Measurements from ENCODE around the gene GAS2.

GAS2 gene

DNA sequence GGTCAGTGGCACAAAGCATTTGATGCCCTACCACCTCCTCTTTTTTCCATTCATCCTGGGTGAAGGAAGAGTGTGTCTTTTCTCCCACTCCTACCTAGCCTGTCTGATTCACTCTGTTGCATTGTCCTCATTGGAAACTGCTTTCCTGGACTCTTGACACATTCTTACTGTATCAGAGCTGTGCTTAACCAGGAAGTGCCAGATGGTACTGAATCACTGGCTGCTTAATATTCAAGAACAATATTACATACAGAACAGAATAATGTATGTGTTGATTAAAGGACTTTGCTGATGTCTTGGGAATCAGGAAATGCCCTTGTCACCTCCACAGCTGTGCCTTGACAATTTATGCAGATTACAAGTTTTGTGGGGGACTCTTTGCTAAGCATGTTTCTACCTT is 118.8 kb downstream of the GAS2 start:
- no peak overlapping the region for H3K9ac ChIP-seq (ENCODE audit: low read length)
- no peak overlapping the region for H3K27ac ChIP-seq (ENCODE audit: low read depth, low read length)
- H3K36me3 ChIP-seq (ENCODE audit: control insufficient read depth, insufficient read depth, low read length), result no peaks in the 10 kb centered on the region
- H3K27me3 ChIP-seq (ENCODE audit: control insufficient read depth, insufficient read depth, low read length), result no peaks in the 10 kb centered on the region
- H3K4me1 ChIP-seq (ENCODE audit: control insufficient read depth, insufficient read depth, low read length), result no peaks in the 10 kb centered on the region
- no peak overlapping the region for H3K4me3 ChIP-seq (ENCODE audit: low read length)

- H3K4me3 ChIP-seq (ENCODE audit: low read length), result no peak overlapping the region
- no peaks in the 10 kb centered on the region for H3K27me3 ChIP-seq (ENCODE audit: control insufficient read depth, insufficient read depth, low read length)
- no peak overlapping the region for H3K9ac ChIP-seq (ENCODE audit: low read length)
- no peaks in the 10 kb centered on the region for H3K36me3 ChIP-seq (ENCODE audit: control insufficient read depth, insufficient read depth, low read length)
- H3K4me1 ChIP-seq (ENCODE audit: control insufficient read depth, insufficient read depth, low read length), result no peaks in the 10 kb centered on the region
- no peak overlapping the region for H3K27ac ChIP-seq (ENCODE audit: low read depth, low read length)
Measured at GRCh38 chr11:22786475-22786874, 120.1 kb downstream of the GAS2 start.

GRCh38 chr11:22787055-22787454 is 120.6 kb downstream of the GAS2 start:
- Histone ChIP-seq H3K4me3 (ENCODE audit: low read length) (no peak overlapping the region), H3K36me3 (ENCODE audit: control insufficient read depth, insufficient read depth, low read length) (no peaks in the 10 kb centered on the region), H3K9ac (ENCODE audit: low read length) (no peak overlapping the region), H3K4me1 (ENCODE audit: control insufficient read depth, insufficient read depth, low read length) (no peaks in the 10 kb centered on the region), H3K27me3 (ENCODE audit: control insufficient read depth, insufficient read depth, low read length) (no peaks in the 10 kb centered on the region), H3K27ac (ENCODE audit: low read depth, low read length) (no peak overlapping the region)

GRCh38 chr11:22787551-22788162 is 121.2 kb downstream of the GAS2 start:
- Histone ChIP-seq H3K27ac (ENCODE audit: low read depth, low read length) (no peak overlapping the region), H3K4me3 (ENCODE audit: low read length) (no peak overlapping the region), H3K36me3 (ENCODE audit: control insufficient read depth, insufficient read depth, low read length) (no peaks in the 10 kb centered on the region), H3K4me1 (ENCODE audit: control insufficient read depth, insufficient read depth, low read length) (no peaks in the 10 kb centered on the region), H3K9ac (ENCODE audit: low read length) (no peak overlapping the region), H3K27me3 (ENCODE audit: control insufficient read depth, insufficient read depth, low read length) (no peaks in the 10 kb centered on the region)

GRCh38 chr11:22792497-22792896 is 126.1 kb downstream of the GAS2 start:
- Histone ChIP-seq H3K36me3 (ENCODE audit: control insufficient read depth, insufficient read depth, low read length) (no peaks in the 10 kb centered on the region), H3K27me3 (ENCODE audit: control insufficient read depth, insufficient read depth, low read length) (no peaks in the 10 kb centered on the region), H3K9ac (ENCODE audit: low read length) (no peak overlapping the region), H3K4me3 (ENCODE audit: low read length) (no peak overlapping the region), H3K27ac (ENCODE audit: low read depth, low read length) (no peak overlapping the region), H3K4me1 (ENCODE audit: control insufficient read depth, insufficient read depth, low read length) (no peaks in the 10 kb centered on the region)

GRCh38 chr11:22795914-22796313 is 129.5 kb downstream of the GAS2 start:
- Histone ChIP-seq H3K4me1 (ENCODE audit: control insufficient read depth, insufficient read depth, low read length) (no peaks in the 10 kb centered on the region), H3K4me3 (ENCODE audit: low read length) (no peak overlapping the region), H3K36me3 (ENCODE audit: control insufficient read depth, insufficient read depth, low read length) (no peaks in the 10 kb centered on the region), H3K9ac (ENCODE audit: low read length) (no peak overlapping the region), H3K27me3 (ENCODE audit: control insufficient read depth, insufficient read depth, low read length) (no peaks in the 10 kb centered on the region), H3K27ac (ENCODE audit: low read depth, low read length) (no peak overlapping the region)

- H3K4me3 ChIP-seq (ENCODE audit: low read length), result no peak overlapping the region
- no peak overlapping the region for H3K27ac ChIP-seq (ENCODE audit: low read depth, low read length)
- no peaks in the 10 kb centered on the region for H3K4me1 ChIP-seq (ENCODE audit: control insufficient read depth, insufficient read depth, low read length)
- H3K27me3 ChIP-seq (ENCODE audit: control insufficient read depth, insufficient read depth, low read length), result no peaks in the 10 kb centered on the region
- no peak overlapping the region for H3K9ac ChIP-seq (ENCODE audit: low read length)
- no peaks in the 10 kb centered on the region for H3K36me3 ChIP-seq (ENCODE audit: control insufficient read depth, insufficient read depth, low read length)
Measured at GRCh38 chr11:22797047-22797446, 130.6 kb downstream of the GAS2 start.

DNA sequence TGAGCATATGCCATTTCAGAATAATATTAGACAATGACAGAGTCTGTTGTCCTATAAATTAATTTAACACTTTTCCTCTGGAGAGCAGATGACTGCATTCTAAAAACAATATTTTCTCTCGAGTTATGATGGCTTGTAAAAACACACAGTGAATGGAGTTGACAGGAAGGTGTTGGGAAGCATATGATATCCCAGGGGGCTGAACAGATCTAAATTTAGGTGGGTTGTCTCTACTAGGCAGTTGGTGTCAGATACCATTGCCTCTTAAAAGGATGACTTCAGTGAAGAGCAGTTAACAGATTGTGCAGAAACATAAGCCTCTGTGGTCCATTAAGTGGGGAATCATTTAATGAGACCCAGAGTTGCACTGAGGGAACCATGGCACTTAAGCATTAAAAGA is 132.5 kb downstream of the GAS2 start:
- Histone ChIP-seq H3K4me3 (ENCODE audit: low read length) (no peak overlapping the region), H3K36me3 (ENCODE audit: control insufficient read depth, insufficient read depth, low read length) (no peaks in the 10 kb centered on the region), H3K27me3 (ENCODE audit: control insufficient read depth, insufficient read depth, low read length) (no peaks in the 10 kb centered on the region), H3K27ac (ENCODE audit: low read depth, low read length) (no peak overlapping the region), H3K9ac (ENCODE audit: low read length) (no peak overlapping the region), H3K4me1 (ENCODE audit: control insufficient read depth, insufficient read depth, low read length) (no peaks in the 10 kb centered on the region)

DNA sequence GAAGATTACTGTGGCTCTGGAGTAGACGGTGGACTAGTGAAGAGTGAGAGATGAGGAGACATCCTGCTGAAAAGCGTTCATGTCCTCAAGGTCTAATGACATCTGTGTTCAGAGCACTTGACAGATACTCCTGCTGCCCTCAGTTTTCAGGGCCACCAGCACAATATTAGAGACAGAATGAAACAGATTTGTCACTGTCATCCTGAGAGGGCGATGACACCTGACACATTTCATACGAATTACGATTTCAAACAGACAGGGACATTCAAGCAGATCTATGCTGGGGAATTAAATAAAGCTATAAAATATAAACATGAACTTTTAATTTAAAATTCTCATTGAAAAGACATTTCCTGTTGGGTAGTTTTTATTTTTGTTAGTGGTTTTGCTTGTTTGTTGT is 134.1 kb downstream of the GAS2 start:
- H3K27me3 ChIP-seq (ENCODE audit: control insufficient read depth, insufficient read depth, low read length), result no peaks in the 10 kb centered on the region
- H3K27ac ChIP-seq (ENCODE audit: low read depth, low read length), result no peak overlapping the region
- no peak overlapping the region for H3K4me3 ChIP-seq (ENCODE audit: low read length)
- H3K9ac ChIP-seq (ENCODE audit: low read length), result no peak overlapping the region
- H3K4me1 ChIP-seq (ENCODE audit: control insufficient read depth, insufficient read depth, low read length), result no peaks in the 10 kb centered on the region
- no peaks in the 10 kb centered on the region for H3K36me3 ChIP-seq (ENCODE audit: control insufficient read depth, insufficient read depth, low read length)

- no peaks in the 10 kb centered on the region for H3K36me3 ChIP-seq (ENCODE audit: control insufficient read depth, insufficient read depth, low read length)
- no peak overlapping the region for H3K27ac ChIP-seq (ENCODE audit: low read depth, low read length)
- no peaks in the 10 kb centered on the region for H3K4me1 ChIP-seq (ENCODE audit: control insufficient read depth, insufficient read depth, low read length)
- no peaks in the 10 kb centered on the region for H3K27me3 ChIP-seq (ENCODE audit: control insufficient read depth, insufficient read depth, low read length)
- no peak overlapping the region for H3K4me3 ChIP-seq (ENCODE audit: low read length)
- H3K9ac ChIP-seq (ENCODE audit: low read length), result no peak overlapping the region
Measured at GRCh38 chr11:22802861-22803260, 136.4 kb downstream of the GAS2 start.

GRCh38 chr11:22807391-22807790 is 141.0 kb downstream of the GAS2 start:
- no peak overlapping the region for H3K9ac ChIP-seq (ENCODE audit: low read length)
- H3K27me3 ChIP-seq (ENCODE audit: control insufficient read depth, insufficient read depth, low read length), result no peaks in the 10 kb centered on the region
- no peaks in the 10 kb centered on the region for H3K36me3 ChIP-seq (ENCODE audit: control insufficient read depth, insufficient read depth, low read length)
- no peaks in the 10 kb centered on the region for H3K4me1 ChIP-seq (ENCODE audit: control insufficient read depth, insufficient read depth, low read length)
- H3K4me3 ChIP-seq (ENCODE audit: low read length), result no peak overlapping the region
- no peak overlapping the region for H3K27ac ChIP-seq (ENCODE audit: low read depth, low read length)

DNA sequence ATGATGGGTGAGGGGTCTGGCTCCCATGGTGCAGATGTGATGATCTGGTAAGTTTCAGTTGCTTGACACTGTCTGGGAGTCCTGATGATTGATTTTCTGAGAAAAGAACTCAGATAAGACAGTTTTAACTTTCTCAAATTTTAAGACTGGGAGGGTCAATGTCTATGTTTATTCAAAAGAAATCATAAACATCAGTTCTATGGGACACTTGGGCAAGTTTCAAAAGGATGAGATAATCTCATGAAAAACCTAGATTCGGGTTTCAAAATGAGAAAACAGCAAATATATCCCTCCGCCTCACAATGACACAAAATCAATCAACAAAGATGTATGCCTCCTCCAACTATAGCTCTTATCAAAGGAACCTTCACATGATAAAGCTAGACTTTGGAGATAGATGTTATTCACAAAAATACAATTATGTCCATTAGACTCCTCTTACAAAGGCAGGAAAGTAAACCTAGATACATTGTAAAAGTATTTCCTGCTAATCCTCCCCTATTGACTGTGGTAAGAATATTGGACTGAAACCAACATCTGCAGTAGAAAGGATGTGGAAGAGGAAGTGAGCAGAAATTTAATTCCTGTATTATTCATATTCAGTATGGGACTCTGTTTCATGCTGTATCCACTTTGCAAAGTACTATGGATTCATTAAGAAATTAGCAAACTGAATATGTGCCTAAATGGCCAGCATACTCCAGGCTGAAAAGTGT is 141.6 kb downstream of the GAS2 start:
- Histone ChIP-seq H3K27ac (ENCODE audit: low read depth, low read length) (no peak overlapping the region), H3K4me1 (ENCODE audit: control insufficient read depth, insufficient read depth, low read length) (no peaks in the 10 kb centered on the region), H3K27me3 (ENCODE audit: control insufficient read depth, insufficient read depth, low read length) (no peaks in the 10 kb centered on the region), H3K4me3 (ENCODE audit: low read length) (no peak overlapping the region), H3K36me3 (ENCODE audit: control insufficient read depth, insufficient read depth, low read length) (no peaks in the 10 kb centered on the region), H3K9ac (ENCODE audit: low read length) (no peak overlapping the region)

DNA sequence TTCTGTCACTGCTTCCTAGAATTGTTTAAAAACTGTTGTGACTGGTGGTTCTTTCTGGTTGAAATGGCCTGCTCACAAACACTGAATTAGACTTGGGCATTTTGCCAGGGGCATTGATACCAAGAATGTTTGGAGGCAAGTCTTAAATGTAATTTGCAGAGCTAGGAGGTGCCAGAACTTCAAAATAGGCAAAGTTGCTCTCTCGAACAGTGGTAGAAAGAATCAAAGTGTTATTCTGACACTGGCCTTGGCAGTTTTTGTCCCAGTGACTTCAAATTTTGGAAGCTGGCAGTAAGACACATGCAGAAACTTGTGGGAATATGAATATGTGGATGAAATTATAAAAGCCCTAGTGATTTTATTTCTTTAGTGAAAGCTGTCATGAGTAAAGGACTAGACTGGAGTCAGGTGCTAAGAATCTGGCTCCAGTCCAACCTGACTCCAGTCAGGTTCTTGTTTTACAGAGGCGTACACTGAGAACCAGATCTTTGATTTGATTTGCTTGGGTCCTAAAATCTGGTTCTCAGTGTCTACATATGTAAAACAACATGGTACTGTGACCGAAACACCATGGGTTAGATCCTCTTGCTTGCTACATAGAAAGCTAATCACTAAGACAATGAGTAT is 142.3 kb downstream of the GAS2 start:
- no peaks in the 10 kb centered on the region for H3K36me3 ChIP-seq (ENCODE audit: control insufficient read depth, insufficient read depth, low read length)
- H3K27ac ChIP-seq (ENCODE audit: low read depth, low read length), result no peak overlapping the region

More for the DNA sequence above, 142.3 kb downstream of the GAS2 start:
- Histone ChIP-seq H3K4me1 (ENCODE audit: control insufficient read depth, insufficient read depth, low read length) (no peaks in the 10 kb centered on the region), H3K27me3 (ENCODE audit: control insufficient read depth, insufficient read depth, low read length) (no peaks in the 10 kb centered on the region), H3K9ac (ENCODE audit: low read length) (no peak overlapping the region), H3K4me3 (ENCODE audit: low read length) (no peak overlapping the region)

Measured in rectal smooth muscle tissue (tissue), 1 donor.